Brain microvascular endothelial cell (primary cell): ENCODE data around the gene GTF2H4.

Experiments
- DNase-seq: peaks from one replicate; pipeline ENCODE4 v3.0.0-alpha.2; 2020
- H3K27ac ChIP-seq: fragments of 250-450 bp; sonication (Bioruptor Pico); 2 replicates; pipeline ENCODE4 v1.5.1; 2020; ENCODE audit warnings: mild to moderate bottlenecking, moderate library complexity
- H3K27me3 ChIP-seq: fragments of 250-450 bp; sonication (Bioruptor Pico); replicated peaks from 2 replicates; pipeline ENCODE4 v1.5.1; 2020; ENCODE audit warnings: mild to moderate bottlenecking
- H3K36me3 ChIP-seq: fragments of 250-450 bp; sonication (Bioruptor Pico); replicated peaks from 2 replicates; pipeline ENCODE4 v1.5.1; 2020; ENCODE audit warnings: mild to moderate bottlenecking
- H3K4me3 ChIP-seq: 2 replicates; pipeline ENCODE4 v1.5.1; 2011; ENCODE audit warnings: low read depth, mild to moderate bottlenecking, control low read depth, low read length, moderate library complexity
- in situ Hi-C: cut with HindIII; loops from 2 replicates; pipeline ENCODE4 v1.10.0; 2017; ENCODE audit warnings: low sequenced_read_pairs, low pct_ligation_motif_present
- TF ChIP-seq, protein P1 (sequence below): IDR thresholded peaks from 2 replicates; pipeline ENCODE4 v1.5.1; 2011; ENCODE audit warnings: low read depth, mild to moderate bottlenecking, moderate library complexity, low read length, control low read depth, inconsistent platforms; ENCODE audit errors: missing control alignments

The GTF2H4 gene

DNA sequence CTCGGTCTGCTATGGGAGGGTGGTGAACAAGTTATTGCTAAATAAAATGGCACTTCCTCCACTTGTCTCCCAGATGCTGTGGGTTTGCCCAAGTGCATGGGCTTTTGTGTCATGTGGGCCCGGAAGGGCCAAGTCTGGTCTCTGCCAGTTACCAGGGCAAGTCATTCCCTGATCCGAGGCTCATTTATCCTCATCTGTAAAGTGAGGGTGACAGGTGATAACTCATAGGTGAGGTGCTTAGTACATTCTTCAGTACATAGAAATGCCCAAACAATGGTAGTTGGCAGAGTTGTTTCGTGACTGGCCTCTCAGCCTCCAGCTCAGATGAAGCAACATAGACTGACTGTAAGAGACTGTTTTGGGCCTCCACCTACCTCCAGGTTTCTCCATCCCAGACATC lies 30.7 kb downstream of the GTF2H4 start:
- H3K4me3 ChIP-seq, result no peak overlapping the region
- no peaks in the 10 kb centered on the region for H3K36me3 ChIP-seq
- peaks cover 3% of the 10 kb centered on the region for H3K27me3 ChIP-seq
- H3K27ac ChIP-seq, result no peak overlapping the region
- TF ChIP-seq, protein P1, sequence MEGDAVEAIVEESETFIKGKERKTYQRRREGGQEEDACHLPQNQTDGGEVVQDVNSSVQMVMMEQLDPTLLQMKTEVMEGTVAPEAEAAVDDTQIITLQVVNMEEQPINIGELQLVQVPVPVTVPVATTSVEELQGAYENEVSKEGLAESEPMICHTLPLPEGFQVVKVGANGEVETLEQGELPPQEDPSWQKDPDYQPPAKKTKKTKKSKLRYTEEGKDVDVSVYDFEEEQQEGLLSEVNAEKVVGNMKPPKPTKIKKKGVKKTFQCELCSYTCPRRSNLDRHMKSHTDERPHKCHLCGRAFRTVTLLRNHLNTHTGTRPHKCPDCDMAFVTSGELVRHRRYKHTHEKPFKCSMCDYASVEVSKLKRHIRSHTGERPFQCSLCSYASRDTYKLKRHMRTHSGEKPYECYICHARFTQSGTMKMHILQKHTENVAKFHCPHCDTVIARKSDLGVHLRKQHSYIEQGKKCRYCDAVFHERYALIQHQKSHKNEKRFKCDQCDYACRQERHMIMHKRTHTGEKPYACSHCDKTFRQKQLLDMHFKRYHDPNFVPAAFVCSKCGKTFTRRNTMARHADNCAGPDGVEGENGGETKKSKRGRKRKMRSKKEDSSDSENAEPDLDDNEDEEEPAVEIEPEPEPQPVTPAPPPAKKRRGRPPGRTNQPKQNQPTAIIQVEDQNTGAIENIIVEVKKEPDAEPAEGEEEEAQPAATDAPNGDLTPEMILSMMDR, result no peak
- in situ Hi-C loops, result no loop called here
- DNase-seq, result no peak

DNA sequence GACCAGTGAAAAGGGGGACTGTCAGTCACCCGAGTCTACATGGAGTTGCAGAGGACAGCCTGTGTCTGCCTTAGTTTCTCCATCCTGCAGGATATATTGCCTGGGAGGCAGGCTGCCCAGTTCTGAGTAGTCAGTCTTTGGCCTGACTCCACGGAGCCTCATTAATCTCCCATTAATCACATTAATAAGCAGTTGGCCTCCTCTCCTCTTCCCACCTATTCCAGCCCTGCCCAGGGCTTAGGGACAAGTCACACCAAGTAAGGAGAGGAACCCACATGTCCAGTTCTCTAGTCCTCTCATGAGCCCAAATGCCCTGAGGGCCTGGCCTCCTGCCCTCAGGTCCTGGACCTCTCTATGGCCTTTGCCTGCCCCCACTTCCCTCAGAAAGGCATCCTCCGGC lies 31.5 kb downstream of the GTF2H4 start:
- no peak overlapping the region for H3K4me3 ChIP-seq
- H3K27me3 ChIP-seq, result peaks cover 3% of the 10 kb centered on the region
- H3K36me3 ChIP-seq, result no peaks in the 10 kb centered on the region
- TF ChIP-seq, protein P1, result no peak
- in situ Hi-C loops, result no loop called here
- H3K27ac ChIP-seq, result no peak overlapping the region
- DNase-seq, result no peak

DNA sequence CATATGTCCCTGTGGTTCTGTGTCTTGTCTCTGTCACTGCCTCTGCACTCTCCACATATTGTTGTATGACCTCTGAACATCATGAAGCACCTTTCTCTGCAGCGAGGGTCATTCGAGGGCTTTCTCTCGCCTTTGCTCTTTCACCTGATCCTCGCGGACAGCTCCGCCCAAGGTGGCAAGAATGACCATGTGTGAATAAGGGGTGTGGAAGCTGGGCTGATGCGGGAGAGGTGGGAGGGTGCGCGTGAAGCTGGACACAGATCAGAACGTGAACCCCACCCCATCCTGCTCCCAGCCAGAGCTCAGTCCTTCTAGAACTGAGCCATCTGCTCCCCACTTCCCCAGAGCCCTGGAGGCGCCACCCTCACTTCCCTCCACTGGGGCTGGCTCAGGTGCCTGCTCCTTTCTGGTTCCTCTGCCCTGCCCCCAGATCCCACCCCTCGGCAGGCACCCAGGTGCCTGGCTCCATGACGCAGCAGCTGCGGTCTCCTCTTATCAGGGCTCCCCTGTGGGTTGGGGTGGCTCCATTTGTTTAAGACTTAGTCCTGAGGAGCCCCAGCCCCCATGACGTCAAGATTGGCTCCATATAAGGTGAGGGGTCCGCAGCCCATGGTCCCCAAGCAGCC lies 32.5 kb downstream of the GTF2H4 start, which contains the start of gene MUCL3:
Gene MUCL3, plus strand, starts transcription at position 613 of the 626 bp plus-strand sequence. CDS start 27 bp downstream, outside the sequence.
- Histone ChIP-seq H3K27me3 (peaks cover 3% of the 10 kb centered on the region), H3K36me3 (no peaks in the 10 kb centered on the region), H3K27ac (no peak within 1 kb of the TSS), H3K4me3 (no peak within 1 kb of the TSS)
- DNase-seq, result no peak
- TF ChIP-seq, protein P1, result no peak
- in situ Hi-C loops, result no loop called here

DNA sequence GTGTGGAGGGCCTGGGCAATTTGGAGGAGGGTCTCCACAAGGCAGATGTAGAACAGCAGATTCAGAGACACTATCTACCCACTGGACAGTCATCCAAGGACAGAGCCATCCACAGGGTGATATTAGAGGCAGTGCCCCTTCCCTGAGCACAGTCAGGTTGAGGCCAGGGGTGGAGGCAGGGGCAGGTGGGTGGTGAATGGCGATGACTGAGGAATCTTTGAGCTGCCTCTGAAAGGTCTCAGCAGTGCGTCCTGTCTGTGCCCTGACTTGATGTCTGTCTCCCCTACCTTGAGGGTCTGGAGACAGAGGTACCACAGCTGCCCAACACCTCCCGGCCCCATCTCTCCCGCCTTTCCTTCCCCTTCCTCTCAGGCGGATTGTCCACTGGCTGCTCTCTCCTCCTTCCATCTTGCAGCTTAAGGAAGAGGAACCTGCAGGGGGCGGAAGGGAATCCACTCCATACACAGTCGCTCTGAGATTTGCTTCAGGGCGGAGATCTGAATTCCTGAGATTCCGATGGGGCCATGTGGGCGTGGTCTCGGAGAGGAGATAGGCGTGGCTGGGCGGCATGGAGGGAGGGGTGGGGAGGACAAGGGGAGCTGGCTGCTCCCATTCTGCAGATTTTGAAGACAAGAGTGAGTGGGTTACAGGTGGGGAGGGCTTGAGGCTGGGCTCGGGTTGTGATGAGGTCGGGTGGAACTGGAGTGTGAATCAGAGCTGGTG lies 34.5 kb downstream of the GTF2H4 start:
- Histone ChIP-seq H3K27ac (no peak overlapping the region), H3K4me3 (no peak overlapping the region), H3K36me3 (no peaks in the 10 kb centered on the region), H3K27me3 (peaks cover 2% of the 10 kb centered on the region)
- in situ Hi-C loops, result no loop called here
- peak; percentile 77 for DNase-seq
- TF ChIP-seq, protein P1, result peak; percentile 86

GRCh38 chr6:30944051-30944450 lies 36.0 kb downstream of the GTF2H4 start:
- H3K4me3 ChIP-seq, result no peak overlapping the region
- no peak overlapping the region for H3K27ac ChIP-seq
- H3K36me3 ChIP-seq, result no peaks in the 10 kb centered on the region
- no peak for DNase-seq
- TF ChIP-seq, protein P1, result no peak
- in situ Hi-C loops, result no loop called here
- H3K27me3 ChIP-seq, result peaks cover 6% of the 10 kb centered on the region
